Astrocyte (in vitro differentiated cells and primary cell): ENCODE data around the gene ACTL6A. TPM values are rescaled to one million over a fixed set of nuclear protein-coding genes. Genes with fewer than 3 reads are reported as not detected.
A peak's percentile ranks its signal among the peaks of the same experiment; 100 is the strongest.

ENCODE experiments used
- DNase-seq: peaks from one replicate; pipeline ENCODE4 v3.0.0-alpha.2; 2010; ENCODE audit warnings: low read depth
- FAIRE-seq: peaks from 2 replicates; lab custom pipeline; 2011; peaks lifted over from hg19 to GRCh38; lab: Jason Lieb, UNC
- H2AFZ ChIP-seq: 2 replicates; pipeline ENCODE4 v1.6.0; 2012; ENCODE audit warnings: low read depth, low read length, inconsistent platforms
- H3K27ac ChIP-seq: 2 replicates; pipeline ENCODE4 v1.5.1; 2011; ENCODE audit warnings: low read depth, low read length, inconsistent platforms
- H3K27me3 ChIP-seq: 2 replicates; pipeline ENCODE4 v1.6.0; 2011; ENCODE audit warnings: low read length, inconsistent platforms; ENCODE audit not compliant: insufficient read depth
- H3K36me3 ChIP-seq: 2 replicates; pipeline ENCODE4 v1.5.1; 2011; ENCODE audit warnings: low read length, inconsistent platforms; ENCODE audit not compliant: insufficient read depth
- H3K4me1 ChIP-seq: 2 replicates; pipeline ENCODE4 v1.5.1; 2011; ENCODE audit warnings: low read length, inconsistent platforms; ENCODE audit not compliant: insufficient read depth
- H3K4me2 ChIP-seq: 2 replicates; pipeline ENCODE4 v1.6.0; 2012; ENCODE audit warnings: low read length, inconsistent platforms
- H3K4me3 ChIP-seq: 2 replicates; pipeline ENCODE4 v1.5.1; 2011; ENCODE audit warnings: low read depth, mild to moderate bottlenecking, low read length, inconsistent platforms; ENCODE audit not compliant: insufficient read depth
- H3K79me2 ChIP-seq: 2 replicates; pipeline ENCODE4 v1.6.0; 2012; ENCODE audit warnings: mild to moderate bottlenecking, low read length, inconsistent platforms; ENCODE audit not compliant: insufficient read depth
- H3K9ac ChIP-seq: 2 replicates; pipeline ENCODE4 v1.6.0; 2012; ENCODE audit warnings: mild to moderate bottlenecking, low read length, inconsistent platforms
- H3K9me3 ChIP-seq: 2 replicates; pipeline ENCODE4 v1.5.1; 2012; ENCODE audit warnings: low read depth, mild to moderate bottlenecking, low read length, inconsistent platforms; ENCODE audit not compliant: insufficient read depth
- H4K20me1 ChIP-seq: 2 replicates; pipeline ENCODE4 v1.6.0; 2012; ENCODE audit warnings: low read length, inconsistent platforms; ENCODE audit not compliant: insufficient read depth
- H3K27ac Mint-ChIP-seq: one replicate; pipeline ENCODE4 v1.8.0; 2021; ENCODE audit warnings: mild to moderate bottlenecking, mixed read lengths; ENCODE audit not compliant: unreplicated experiment
- H3K27me3 Mint-ChIP-seq: one replicate; pipeline ENCODE4 v1.8.0; 2021; ENCODE audit warnings: low read depth, mixed read lengths; ENCODE audit not compliant: unreplicated experiment
- H3K36me3 Mint-ChIP-seq: one replicate; pipeline ENCODE4 v1.8.0; 2021; ENCODE audit warnings: low read depth, mixed read lengths; ENCODE audit not compliant: unreplicated experiment
- H3K4me1 Mint-ChIP-seq: one replicate; pipeline ENCODE4 v1.8.0; 2021; ENCODE audit warnings: low read depth, mixed read lengths; ENCODE audit not compliant: unreplicated experiment
- H3K4me3 Mint-ChIP-seq: one replicate; pipeline ENCODE4 v1.8.0; 2021; ENCODE audit warnings: mild to moderate bottlenecking, moderate library complexity, mixed read lengths; ENCODE audit not compliant: unreplicated experiment
- H3K9me3 Mint-ChIP-seq: one replicate; pipeline ENCODE4 v1.8.0; 2021; ENCODE audit warnings: mild to moderate bottlenecking, mixed read lengths; ENCODE audit not compliant: unreplicated experiment
- CTCF ChIP-seq: IDR thresholded peaks from 2 replicates; pipeline ENCODE4 v1.5.1; 2011; ENCODE audit warnings: low read depth, mild to moderate bottlenecking, inconsistent platforms, low read length, moderate library complexity; ENCODE audit not compliant: insufficient read depth
- EZH2 ChIP-seq: IDR thresholded peaks from 2 replicates; pipeline ENCODE4 v1.6.1; 2012; ENCODE audit warnings: mild to moderate bottlenecking, low read length, inconsistent platforms; ENCODE audit not compliant: insufficient read depth
- total RNA-seq: library from RNA; stranded (reverse); gene quantifications from 2 replicates; pipeline ENCODE4 v1.2.1, GENCODE V29; 2021

The ACTL6A gene
- total RNA-seq, 1 donor from 2014 or later = 47.0 TPM

- TF ChIP-seq EZH2 = no peak
- TF ChIP-seq CTCF = peak; percentile 99
- no peak overlapping the region for H3K9ac ChIP-seq
- H3K4me3 Mint-ChIP-seq = no peak overlapping the region
- H3K4me1 Mint-ChIP-seq = peaks cover 4% of the 10 kb centered on the region
- H3K9me3 Mint-ChIP-seq = no peaks in the 10 kb centered on the region
- no peak overlapping the region for H2AFZ ChIP-seq
- H3K27ac Mint-ChIP-seq = no peak overlapping the region
- H3K27me3 Mint-ChIP-seq = no peaks in the 10 kb centered on the region
- peaks cover 5% of the 10 kb centered on the region for H4K20me1 ChIP-seq
- H3K36me3 Mint-ChIP-seq = no peaks in the 10 kb centered on the region
- DNase-seq (peak; percentile 46), FAIRE-seq (peak; percentile 37)
- H3K4me3 ChIP-seq = no peak overlapping the region
- no peak overlapping the region for H3K27ac ChIP-seq
- peaks cover 6% of the 10 kb centered on the region for H3K79me2 ChIP-seq
- H3K4me1 ChIP-seq = peaks cover 3% of the 10 kb centered on the region
- H3K4me2 ChIP-seq = no peak overlapping the region
- H3K9me3 ChIP-seq = no peaks in the 10 kb centered on the region
- no peaks in the 10 kb centered on the region for H3K27me3 ChIP-seq
- H3K36me3 ChIP-seq = no peaks in the 10 kb centered on the region
Observed at GRCh38 chr3:179558742-179559364, 3.9 kb upstream of the ACTL6A start.

GRCh38 chr3:179560791-179561190 lies 1.9 kb upstream of the ACTL6A start:
- no peak overlapping the region for H2AFZ ChIP-seq
- H3K27me3 Mint-ChIP-seq = no peaks in the 10 kb centered on the region
- no peaks in the 10 kb centered on the region for H3K9me3 Mint-ChIP-seq
- no peaks in the 10 kb centered on the region for H3K36me3 Mint-ChIP-seq
- no peak overlapping the region for H3K4me3 ChIP-seq
- H3K9ac ChIP-seq = no peak overlapping the region
- H3K79me2 ChIP-seq = peaks cover 25% of the 10 kb centered on the region
- peaks cover 6% of the 10 kb centered on the region for H3K4me1 ChIP-seq
- H3K4me2 ChIP-seq = no peak overlapping the region
- no peak overlapping the region for H3K27ac Mint-ChIP-seq
- H3K27ac ChIP-seq = no peak overlapping the region
- no peak overlapping the region for H3K4me3 Mint-ChIP-seq
- no peak for FAIRE-seq
- no peaks in the 10 kb centered on the region for H3K9me3 ChIP-seq
- peaks cover 11% of the 10 kb centered on the region for H3K4me1 Mint-ChIP-seq
- H3K27me3 ChIP-seq = no peaks in the 10 kb centered on the region
- H3K36me3 ChIP-seq = no peaks in the 10 kb centered on the region
- no peak for DNase-seq
- TF ChIP-seq CTCF (no peak), EZH2 (no peak)
- H4K20me1 ChIP-seq = peaks cover 19% of the 10 kb centered on the region

DNA sequence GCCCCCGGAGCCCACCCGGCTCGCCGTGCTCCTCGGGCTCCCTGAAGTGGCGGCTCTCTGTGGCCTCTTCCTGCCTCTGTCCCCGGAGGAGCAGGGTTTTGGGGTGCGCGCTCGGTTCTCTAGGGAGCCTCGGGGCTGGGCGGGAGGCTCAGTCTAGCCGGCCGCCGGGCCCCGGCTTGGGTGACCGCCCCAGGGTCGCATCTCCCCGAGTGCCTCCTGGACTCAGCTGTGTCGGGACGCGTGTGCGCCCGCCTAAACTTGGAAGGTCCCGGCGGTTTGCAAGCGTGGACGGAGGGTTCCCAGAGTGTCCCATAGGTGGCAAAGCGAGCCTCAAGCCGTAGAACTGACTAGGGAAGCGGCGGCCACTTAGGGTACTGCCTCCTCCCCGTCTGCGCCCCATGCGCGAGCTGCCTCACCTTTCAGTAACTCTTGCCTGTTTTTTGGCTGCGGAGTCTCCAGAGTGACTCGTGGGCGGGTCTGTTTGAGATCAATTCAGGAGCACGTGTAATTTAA lies 601 bp downstream of the ACTL6A start:
- Mint-ChIP-seq H3K27ac (peak overlapping the region; percentile 81), H3K36me3 (no peaks in the 10 kb centered on the region), H3K4me1 (peaks cover 11% of the 10 kb centered on the region), H3K9me3 (no peaks in the 10 kb centered on the region), H3K27me3 (no peaks in the 10 kb centered on the region), H3K4me3 (peak overlapping the region; percentile 97)
- H4K20me1 ChIP-seq = peaks cover 27% of the 10 kb centered on the region
- H3K27ac ChIP-seq = peak overlapping the region; percentile 86
- H3K9ac ChIP-seq = peak overlapping the region; percentile 88
- DNase-seq (peak; percentile 55), FAIRE-seq (no peak)
- H3K27me3 ChIP-seq = no peaks in the 10 kb centered on the region
- H3K4me3 ChIP-seq = peak overlapping the region; percentile 88
- H3K4me1 ChIP-seq = peaks cover 6% of the 10 kb centered on the region
- TF ChIP-seq CTCF (peak; percentile 26), EZH2 (no peak)
- no peaks in the 10 kb centered on the region for H3K36me3 ChIP-seq
- H2AFZ ChIP-seq = peak overlapping the region; percentile 94
- no peaks in the 10 kb centered on the region for H3K9me3 ChIP-seq
- peak overlapping the region; percentile 96 for H3K4me2 ChIP-seq
- peaks cover 51% of the 10 kb centered on the region for H3K79me2 ChIP-seq
